ENCODE results near the gene ORC5. TPM values are rescaled to one million over a fixed set of nuclear protein-coding genes. Genes with fewer than 3 reads are reported as not detected.

ORC5 gene
- polyA plus RNA-seq, 3 donors, result 2.8 to 7.9 (median 7.0) TPM

- Histone ChIP-seq H3K4me3 (replicated peaks in 1 of 3; ENCODE audit: low read depth in 2 of 3, low read length in 3 of 3) (no peak overlapping the region), H3K9ac (ENCODE audit: insufficient read depth, low read length, poor library complexity, severe bottlenecking) (no peak overlapping the region), H2AFZ (ENCODE audit: insufficient read depth, low read depth, low read length, poor library complexity, severe bottlenecking) (no peak overlapping the region), H3K9me3 (replicated peaks in 1 of 2; ENCODE audit: control insufficient read depth in 1 of 2, insufficient read depth in 1 of 2, low read length in 2 of 2) (no peaks in the 10 kb centered on the region), H3K27me3 (ENCODE audit: control insufficient read depth in 2 of 2, insufficient read depth in 2 of 2, low read length in 2 of 2) (no peaks in the 10 kb centered on the region), H3K36me3 (replicated peaks in 1 of 2; ENCODE audit: control insufficient read depth in 1 of 2, insufficient read depth in 2 of 2, low read length in 2 of 2) (peaks cover 35 to 73% of the 10 kb centered on the region in 2 donors), H3K27ac (ENCODE audit: low read depth in 1 of 2, low read length in 2 of 2) (no peak overlapping the region), H4K20me1 (ENCODE audit: insufficient read depth, low read length) (no peaks in the 10 kb centered on the region), H3K4me1 (ENCODE audit: control insufficient read depth in 1 of 2, insufficient read depth in 2 of 2, low read length in 2 of 2) (no peaks in the 10 kb centered on the region), H3K4me2 (replicated peaks; ENCODE audit: extremely low read depth, low read length, poor library complexity, severe bottlenecking) (no peak overlapping the region), H3K79me2 (ENCODE audit: insufficient read depth, low read length) (no peaks in the 10 kb centered on the region)
- intact Hi-C loops (cut with micrococcal nuclease), result no loop called here
- Mint-ChIP-seq H3K4me3 (no peak overlapping the region), H3K4me1 (no peaks in the 10 kb centered on the region), H3K9me3 (no peaks in the 10 kb centered on the region), H3K36me3 (peaks cover 23 to 42% of the 10 kb centered on the region in 2 donors), H3K27me3 (ENCODE audit: low read depth in 3 of 3) (no peaks in the 10 kb centered on the region), H3K27ac (no peak overlapping the region)
- WGBS (ENCODE audit: insufficient coverage), result 100% methylated on average over 2 of the region's 4 CpGs
- TF ChIP-seq CTCF (IDR thresholded peaks at IDR 0.05), result no peak
- no peak for DNase-seq
Measured at GRCh38 chr7:104130726-104131125, 77.1 kb downstream of the ORC5 start.

- H3K36me3 ChIP-seq (replicated peaks in 1 of 2; ENCODE audit: control insufficient read depth in 1 of 2, insufficient read depth in 2 of 2, low read length in 2 of 2), result peaks cover 21 to 52% of the 10 kb centered on the region in 2 donors
- no peaks in the 10 kb centered on the region for H3K79me2 ChIP-seq (ENCODE audit: insufficient read depth, low read length)
- DNase-seq, result no peak
- no peak overlapping the region for H3K4me2 ChIP-seq (replicated peaks; ENCODE audit: extremely low read depth, low read length, poor library complexity, severe bottlenecking)
- no peaks in the 10 kb centered on the region for H3K27me3 ChIP-seq (ENCODE audit: control insufficient read depth in 2 of 2, insufficient read depth in 2 of 2, low read length in 2 of 2)
- H3K4me3 ChIP-seq (replicated peaks in 1 of 3; ENCODE audit: low read depth in 2 of 3, low read length in 3 of 3), result no peak overlapping the region
- no peaks in the 10 kb centered on the region for H3K4me1 ChIP-seq (ENCODE audit: control insufficient read depth in 1 of 2, insufficient read depth in 2 of 2, low read length in 2 of 2)
- H4K20me1 ChIP-seq (ENCODE audit: insufficient read depth, low read length), result no peaks in the 10 kb centered on the region
- no CpG with 5 or more reads among the region's 2 CpGs for WGBS (ENCODE audit: insufficient coverage)
- H3K9me3 ChIP-seq (replicated peaks in 1 of 2; ENCODE audit: control insufficient read depth in 1 of 2, insufficient read depth in 1 of 2, low read length in 2 of 2), result no peaks in the 10 kb centered on the region
- no peak for TF ChIP-seq CTCF (IDR thresholded peaks at IDR 0.05)
- H3K27ac ChIP-seq (ENCODE audit: low read depth in 1 of 2, low read length in 2 of 2), result no peak overlapping the region
- H2AFZ ChIP-seq (ENCODE audit: insufficient read depth, low read depth, low read length, poor library complexity, severe bottlenecking), result no peak overlapping the region
- H3K27ac Mint-ChIP-seq, result no peak overlapping the region
- peaks cover 33 to 51% of the 10 kb centered on the region in 2 donors for H3K36me3 Mint-ChIP-seq
- H3K9ac ChIP-seq (ENCODE audit: insufficient read depth, low read length, poor library complexity, severe bottlenecking), result no peak overlapping the region
- intact Hi-C loops (cut with micrococcal nuclease), result no loop called here
- H3K27me3 Mint-ChIP-seq (ENCODE audit: low read depth in 3 of 3), result no peaks in the 10 kb centered on the region
- H3K9me3 Mint-ChIP-seq, result no peaks in the 10 kb centered on the region
- H3K4me3 Mint-ChIP-seq, result no peak overlapping the region
- H3K4me1 Mint-ChIP-seq, result no peaks in the 10 kb centered on the region
Measured at GRCh38 chr7:104127204-104127603, 80.6 kb downstream of the ORC5 start.
